Measurements from ENCODE around the gene PARK7. TPM values are rescaled to one million over a fixed set of nuclear protein-coding genes. Genes with fewer than 3 reads are reported as not detected.

The PARK7 gene
- total RNA-seq, 1 experiment from 2014 or later = 359 TPM

DNA sequence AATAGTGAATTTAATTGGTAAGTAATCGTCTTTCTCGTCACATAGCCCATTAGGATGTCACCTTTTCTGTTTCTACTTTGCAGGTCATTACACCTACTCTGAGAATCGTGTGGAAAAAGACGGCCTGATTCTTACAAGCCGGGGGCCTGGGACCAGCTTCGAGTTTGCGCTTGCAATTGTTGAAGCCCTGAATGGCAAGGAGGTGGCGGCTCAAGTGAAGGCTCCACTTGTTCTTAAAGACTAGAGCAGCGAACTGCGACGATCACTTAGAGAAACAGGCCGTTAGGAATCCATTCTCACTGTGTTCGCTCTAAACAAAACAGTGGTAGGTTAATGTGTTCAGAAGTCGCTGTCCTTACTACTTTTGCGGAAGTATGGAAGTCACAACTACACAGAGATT is 23.3 kb downstream of the PARK7 start:
- no peak for DNase-seq (ENCODE audit: low spot score)

DNA sequence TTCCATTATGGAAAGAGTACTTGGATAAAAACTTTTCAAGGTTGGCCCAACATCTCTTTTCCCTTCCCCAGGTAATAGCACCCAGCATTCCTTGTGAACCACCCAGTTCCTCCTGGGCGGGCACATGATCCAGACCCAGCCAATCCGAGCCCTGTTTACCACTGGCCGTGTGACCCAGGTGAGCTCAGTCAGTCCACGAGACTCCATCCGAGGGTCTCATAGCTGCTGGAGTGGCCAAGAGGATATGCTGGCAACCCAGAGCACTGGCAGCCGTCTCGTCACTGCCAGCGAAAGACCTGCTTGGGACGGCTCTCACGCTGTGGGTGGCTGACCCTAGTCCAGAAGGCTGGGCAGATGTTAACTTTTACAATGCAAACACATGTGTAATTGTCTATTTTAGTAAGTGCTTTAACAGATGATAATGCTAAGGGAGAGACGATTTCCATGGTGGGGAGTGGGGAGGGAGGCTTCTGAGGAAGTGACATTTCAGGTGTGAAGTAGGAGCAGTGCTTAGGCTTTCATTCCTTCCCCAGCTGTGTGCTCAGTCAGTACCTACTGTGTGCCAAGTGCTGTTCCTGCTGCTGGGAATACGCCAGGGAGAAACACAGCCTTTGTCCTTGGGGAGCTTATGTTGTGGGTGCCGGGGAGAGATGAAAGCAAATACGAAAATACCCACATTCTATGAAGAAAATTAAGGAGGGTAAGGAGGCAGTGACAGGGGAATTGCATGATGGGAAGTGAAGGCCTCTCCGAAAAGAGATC is 24.5 kb downstream of the PARK7 start:
- no peak for DNase-seq (ENCODE audit: low spot score)

- no peak for DNase-seq (ENCODE audit: low spot score)
Measured at GRCh38 chr1:7987528-7987927, 26.0 kb downstream of the PARK7 start.

DNA sequence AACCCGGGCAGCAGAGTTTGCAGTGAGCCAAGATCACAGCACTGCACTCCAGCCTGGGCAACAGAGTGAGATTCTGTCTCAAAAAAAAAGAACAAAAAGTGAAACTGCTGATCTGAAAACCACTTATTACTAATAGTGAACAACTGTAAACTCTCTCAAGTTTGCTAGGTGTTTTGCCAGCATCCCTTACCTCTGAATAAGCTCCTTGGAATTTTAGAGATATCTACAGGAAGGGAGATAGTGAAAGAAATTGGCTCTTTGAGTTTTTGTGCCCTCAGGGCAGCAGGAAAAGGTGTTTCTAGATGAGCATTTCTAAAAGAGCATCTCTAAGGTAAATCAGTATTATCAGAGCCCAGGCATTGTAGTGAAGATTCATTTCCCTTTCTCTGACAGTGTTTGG is 27.1 kb downstream of the PARK7 start:
- DNase-seq (ENCODE audit: low spot score) = no peak

DNA sequence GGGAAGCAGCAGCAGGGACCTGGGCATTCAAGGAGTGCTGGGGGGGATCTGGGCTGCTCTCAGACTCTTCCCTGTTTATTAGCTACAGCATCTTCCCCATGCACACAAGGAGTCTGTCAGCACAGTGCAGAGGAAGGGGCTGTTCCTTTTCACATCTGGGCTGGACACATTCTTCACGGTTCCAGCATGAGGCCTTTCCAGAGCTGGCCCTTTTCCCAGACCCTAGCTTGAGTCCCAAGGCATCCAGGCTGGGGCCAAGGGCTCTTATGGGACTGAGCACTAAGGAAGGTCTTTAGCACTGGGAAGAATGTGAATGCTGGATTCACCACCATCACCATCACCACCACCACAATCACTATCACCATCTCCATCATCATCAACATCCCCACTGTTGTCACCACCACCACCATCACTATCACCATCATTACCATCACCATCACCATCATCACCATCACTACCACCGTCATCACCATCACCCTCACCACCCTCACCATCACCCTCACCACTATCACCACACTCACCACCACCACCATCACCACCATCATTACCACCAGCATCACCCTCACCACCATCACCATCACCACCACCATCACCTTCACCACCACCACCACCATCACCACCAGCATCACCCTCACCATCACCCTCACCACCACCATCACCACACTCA is 28.4 kb downstream of the PARK7 start:
- DNase-seq (ENCODE audit: low spot score) = no peak

DNA sequence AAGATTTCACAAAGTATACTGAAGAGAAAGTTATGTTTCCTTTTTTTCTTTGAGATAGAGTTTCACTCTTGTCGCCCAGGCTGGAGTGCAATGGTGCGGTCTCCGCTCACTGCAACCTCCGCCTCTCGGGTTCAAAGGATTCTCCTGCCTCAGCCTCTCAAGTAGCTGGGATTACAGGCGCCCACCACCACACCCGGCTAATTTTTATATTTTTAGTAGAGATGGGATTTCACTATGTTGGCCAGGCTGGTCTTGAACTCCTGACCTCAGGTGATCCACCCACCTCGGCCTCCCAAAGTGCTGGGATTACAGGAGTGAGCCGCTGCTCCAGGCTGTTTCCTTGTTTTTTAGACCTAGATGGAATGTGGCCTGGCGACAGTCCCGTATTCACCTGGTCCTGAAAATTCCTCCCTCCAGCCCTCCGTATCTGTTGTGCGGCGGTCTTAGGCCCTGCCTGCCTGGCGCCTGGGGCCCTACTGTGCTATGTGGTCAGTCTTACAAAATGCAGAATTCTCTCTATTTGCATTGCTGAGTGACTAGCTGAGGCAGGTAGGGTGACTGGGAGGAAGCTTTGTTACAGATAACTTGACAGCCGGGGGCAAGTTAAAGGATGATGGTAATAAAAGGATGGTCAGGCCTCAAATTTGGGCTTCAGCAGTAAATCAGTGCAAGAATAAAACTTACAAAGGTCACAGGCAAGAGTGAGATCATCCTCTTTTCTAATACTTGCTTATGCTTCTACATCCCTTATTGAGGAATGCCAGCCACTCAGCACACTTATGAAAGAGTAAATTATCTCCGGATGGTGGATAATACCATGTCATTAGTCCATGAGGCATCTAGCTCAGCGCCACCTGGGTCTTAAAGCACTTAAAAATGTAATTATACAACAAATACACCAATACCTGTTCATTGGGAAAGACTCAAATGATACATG is 30.3 kb downstream of the PARK7 start:
- no peak for DNase-seq (ENCODE audit: low spot score)

DNA sequence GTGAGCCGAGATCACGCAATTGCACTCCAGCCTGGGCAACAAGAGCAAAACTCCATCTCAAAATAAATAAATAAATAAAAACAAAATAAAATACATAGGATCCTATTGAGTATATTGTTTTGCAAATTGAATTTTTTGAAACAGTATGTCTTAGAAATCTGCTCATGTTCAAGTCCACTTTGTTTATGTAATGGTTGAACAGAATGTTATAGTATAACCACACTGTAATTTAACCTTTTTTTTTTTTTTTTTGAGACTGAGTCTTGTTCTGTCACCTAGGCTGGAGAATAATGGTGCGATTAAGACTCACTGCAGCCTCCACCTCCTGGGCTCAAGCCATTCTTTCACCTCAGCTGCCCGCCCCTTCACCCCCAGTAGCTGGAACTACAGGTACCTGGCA is 31.4 kb downstream of the PARK7 start:
- no peak for DNase-seq (ENCODE audit: low spot score)

GRCh38 chr1:7993593-7994479 is 32.3 kb downstream of the PARK7 start:
- DNase-seq (ENCODE audit: low spot score) = peak; percentile 37

DNA sequence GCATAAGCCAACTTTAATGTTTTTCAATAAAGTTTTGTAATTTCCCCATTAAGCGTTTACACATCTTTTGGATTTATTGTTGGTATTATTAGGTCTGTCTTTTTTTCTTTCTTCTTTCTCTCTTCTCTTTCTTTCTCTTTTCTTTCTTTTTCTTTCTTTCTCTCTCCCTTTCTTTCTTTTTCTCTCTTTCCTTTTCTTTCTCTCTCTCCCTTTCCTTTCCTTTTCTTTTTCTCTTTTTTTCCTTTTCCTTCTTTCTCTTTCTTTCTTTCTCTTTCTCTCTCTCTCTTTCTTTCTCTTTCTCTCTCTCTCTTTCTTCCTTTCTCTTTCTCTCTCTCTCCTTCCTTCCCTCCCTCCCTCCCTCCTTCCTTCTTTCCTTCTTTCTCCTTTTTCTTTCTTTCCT is 33.3 kb downstream of the PARK7 start:
- DNase-seq (ENCODE audit: low spot score) = no peak

DNA sequence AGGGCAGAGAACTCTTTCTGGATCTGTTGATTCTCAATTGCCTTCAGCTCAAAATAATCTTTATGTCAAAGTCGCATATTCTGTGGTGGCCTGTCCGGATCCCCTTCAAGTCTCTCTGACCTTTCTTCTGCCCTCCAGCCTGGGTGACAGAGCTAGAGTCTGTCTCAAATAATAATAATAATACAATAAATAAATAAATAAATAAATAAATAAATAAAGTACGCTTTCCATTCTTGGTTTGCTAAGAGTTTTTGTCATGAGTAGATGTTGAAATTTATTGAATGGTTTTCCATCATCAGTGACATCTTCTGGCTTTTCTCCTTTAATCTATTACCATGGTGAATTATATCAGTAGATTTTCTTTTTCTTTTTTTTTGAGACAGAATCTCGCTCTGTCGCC is 33.9 kb downstream of the PARK7 start:
- DNase-seq (ENCODE audit: low spot score) = no peak

DNA sequence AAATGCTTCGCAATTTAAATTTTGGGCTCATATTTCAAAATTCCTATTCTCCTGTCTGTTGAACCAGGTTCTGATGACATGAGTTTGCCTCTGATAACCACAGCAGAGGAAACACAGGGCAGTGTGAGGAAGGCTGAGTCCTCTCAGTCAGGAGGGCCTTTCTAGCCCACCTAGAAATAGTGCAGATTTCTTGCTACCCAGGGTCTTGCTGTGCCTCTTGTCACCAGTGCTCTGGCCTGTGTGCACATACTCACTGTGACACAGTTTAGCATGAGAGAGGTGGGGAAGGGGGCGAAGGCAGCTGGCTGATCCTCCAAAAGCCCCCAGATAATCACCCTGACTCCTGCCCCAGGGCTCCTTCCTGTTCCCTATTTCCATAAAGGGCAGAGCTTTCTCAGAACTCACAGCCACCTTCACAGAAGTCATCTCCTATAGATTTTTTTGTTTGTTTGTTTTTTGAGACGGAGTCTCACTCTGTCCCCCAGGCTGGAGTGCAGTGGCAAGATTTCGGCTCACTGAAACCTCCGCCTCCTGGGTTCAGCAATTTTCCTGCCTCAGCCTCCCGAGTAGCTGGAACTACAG is 40.9 kb downstream of the PARK7 start:
- no peak for DNase-seq (ENCODE audit: low spot score)

DNA sequence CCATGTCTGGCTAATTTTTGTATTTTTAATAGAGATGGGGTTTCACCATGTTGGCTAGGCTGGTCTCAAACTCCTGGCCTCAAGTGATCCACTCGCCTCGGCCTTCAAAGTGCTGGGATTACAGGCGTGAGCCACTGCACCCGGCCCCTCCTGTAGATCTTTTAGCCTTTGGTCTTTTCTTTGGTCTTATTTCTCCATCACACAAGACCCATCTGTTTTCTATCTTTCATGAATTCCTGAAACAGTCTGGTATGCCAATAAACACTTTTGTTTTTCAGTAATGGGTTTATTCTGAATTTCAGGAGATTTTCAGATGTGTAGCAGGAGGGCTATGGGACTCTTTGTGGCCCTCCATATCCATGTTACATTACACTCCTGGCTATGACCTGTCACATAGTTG is 41.4 kb downstream of the PARK7 start:
- DNase-seq (ENCODE audit: low spot score) = no peak

GRCh38 chr1:8003438-8004112 is 42.1 kb downstream of the PARK7 start:
- DNase-seq (ENCODE audit: low spot score) = no peak

- DNase-seq (ENCODE audit: low spot score) = no peak
Measured at GRCh38 chr1:8004113-8004802, 42.7 kb downstream of the PARK7 start.

DNA sequence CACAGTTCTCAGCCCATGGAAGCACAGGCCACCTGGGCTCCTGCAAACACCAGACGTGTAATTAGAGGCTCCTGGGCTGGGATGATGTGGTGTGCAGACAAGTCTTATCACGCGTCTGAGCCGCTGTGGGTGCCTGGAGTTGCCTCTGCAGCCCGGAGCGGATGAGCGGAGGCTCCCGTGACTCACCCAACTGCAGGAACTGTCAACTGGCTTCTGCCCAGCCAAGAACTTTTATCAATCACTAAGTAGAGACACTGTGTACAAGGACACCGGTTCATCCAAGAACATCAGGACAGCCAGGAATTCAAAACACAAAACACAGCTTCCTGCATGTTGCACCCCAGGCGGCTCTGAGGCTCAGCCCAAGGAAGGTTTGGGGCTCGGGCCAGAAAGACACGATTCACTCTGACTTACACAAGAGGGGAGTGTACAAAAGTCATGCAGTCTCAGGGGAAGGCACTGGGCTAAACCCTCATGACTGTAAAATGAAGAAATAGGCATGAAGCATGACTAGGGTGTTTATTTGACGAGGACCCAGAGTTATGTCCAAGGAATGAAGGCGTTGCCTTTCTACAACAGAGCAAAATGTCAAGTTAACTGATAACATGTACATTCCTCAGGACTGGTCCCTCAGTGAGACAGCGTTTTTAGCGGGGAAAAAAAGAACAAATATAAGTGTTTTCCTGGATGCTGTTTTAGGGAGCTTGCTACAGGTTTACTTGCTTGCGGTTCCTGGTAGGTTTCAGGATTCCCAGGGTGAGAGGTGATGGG is 43.5 kb downstream of the PARK7 start:
- peak; percentile 85 for DNase-seq (ENCODE audit: low spot score)

DNA sequence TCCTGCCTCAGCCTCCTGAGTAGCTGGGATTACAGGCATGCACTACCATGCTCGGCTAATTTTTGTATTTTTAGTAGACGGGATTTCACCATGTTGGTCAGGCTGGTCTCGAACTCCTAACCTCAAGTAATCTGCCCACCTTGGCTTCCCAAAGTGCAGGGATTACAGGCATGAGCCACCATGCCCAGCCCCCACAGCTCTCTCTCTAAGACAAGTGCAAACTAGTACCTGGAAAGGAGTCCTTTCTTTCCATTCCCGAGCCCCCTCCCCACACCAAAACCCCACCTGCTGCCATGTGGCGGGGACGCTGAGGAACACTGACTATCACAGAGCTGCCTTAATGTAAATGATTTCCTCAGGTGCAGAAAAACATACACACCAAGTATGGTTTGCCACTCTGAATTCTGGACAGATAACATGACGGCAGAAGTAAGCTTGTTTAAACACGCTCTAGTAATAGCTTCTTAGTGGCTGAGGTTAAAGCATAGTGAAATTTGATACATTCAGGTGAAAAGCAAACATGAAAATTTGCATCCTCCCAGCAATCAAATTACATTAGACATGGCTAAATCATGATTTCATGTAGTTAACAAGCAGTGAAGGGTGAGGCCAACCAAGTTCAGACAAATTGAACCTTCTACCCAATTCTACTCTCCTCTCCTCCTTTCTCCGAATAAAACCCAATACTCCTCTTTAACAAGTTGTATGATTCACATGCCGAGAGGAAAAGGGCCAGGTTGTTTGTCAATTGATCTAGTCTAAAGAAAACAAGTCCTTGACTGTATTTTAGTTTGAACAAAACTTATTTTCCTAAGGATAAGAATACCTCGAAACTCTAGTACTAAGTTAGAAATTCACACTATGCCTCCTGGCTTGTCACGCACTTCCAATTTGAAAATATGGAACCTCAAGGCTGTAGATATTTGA is 44.8 kb downstream of the PARK7 start:
- no peak for DNase-seq (ENCODE audit: low spot score)

- no peak for DNase-seq (ENCODE audit: low spot score)
Measured at GRCh38 chr1:8009043-8010002, 47.8 kb downstream of the PARK7 start.
